ENCODE results near the gene TMEM178B.

TMEM178B gene

DNA sequence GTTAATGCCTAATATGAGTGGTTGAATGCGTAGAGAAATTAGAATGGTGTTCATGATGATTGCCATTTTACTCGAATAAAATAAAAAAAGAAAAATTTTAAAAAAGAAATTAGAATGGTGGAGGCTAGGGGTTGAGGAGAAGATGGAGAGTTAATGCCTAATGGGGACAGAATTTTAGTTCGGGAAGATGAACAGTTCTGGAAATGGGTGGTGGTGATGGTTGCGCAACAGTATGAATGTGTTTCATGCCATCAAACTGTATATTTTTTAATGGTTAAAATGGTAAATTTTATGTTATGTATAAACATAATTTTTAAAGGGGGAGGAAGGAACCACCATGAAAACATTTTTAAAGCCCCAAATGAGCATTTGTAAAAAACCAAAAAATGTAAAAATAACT is 337.3 kb downstream of the TMEM178B start:
- Mint-ChIP-seq H3K27ac (no peak overlapping the region), H3K4me3 (no peak overlapping the region), H3K4me1 (no peaks in the 10 kb centered on the region), H3K9me3 (no peaks in the 10 kb centered on the region), H3K27me3 (peaks cover 23% of the 10 kb centered on the region)
- ATAC-seq (no peak), DNase-seq (no peak)

DNA sequence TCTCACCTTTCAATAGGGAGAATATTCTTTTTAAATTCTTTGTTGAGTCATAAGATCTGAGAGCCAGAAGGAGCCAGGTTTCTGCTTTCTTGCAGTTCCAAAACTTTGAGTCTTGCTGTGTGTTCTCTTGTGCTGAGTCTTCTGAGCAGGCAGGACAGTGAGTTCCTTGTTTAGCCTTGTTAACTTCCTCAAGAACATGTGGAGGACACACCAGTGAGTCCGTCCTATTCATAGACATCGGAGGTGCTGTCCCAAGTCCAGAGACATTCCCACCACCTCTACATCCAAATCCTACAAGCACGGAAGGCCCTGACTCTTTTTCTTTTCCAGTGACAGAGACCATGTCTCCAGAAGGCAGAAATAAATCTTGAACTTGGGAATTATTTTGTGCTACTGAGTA is 342.1 kb downstream of the TMEM178B start:
- H3K4me1 Mint-ChIP-seq: no peaks in the 10 kb centered on the region
- no peak for ATAC-seq

DNA sequence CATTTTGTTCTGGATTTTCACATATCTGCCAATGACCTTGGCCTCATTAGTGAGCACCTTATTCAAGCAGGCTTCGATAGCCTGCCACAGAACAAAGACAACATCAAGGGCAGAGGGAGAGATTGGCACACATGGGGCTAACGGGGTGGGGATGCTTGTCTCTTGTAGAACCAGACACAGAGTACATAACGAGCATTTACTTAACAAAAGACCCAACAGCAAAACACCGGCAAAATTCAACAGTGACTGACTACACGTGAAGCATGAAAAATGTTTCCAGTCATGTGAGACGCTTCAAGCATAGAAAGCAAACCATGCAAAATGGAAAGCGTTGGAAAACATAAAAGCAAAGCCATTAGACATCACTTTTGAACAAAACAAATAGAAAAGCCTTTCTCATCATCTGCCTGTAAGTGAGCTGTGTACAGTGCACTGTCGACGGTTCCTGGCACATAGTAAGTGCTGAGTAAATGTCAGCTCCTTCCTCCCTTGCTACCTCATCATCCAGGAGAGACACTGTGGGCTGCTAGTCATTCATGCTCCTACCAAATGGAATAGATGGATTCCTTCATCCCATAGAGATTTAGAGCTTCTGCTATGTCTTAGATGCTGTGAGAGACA is 342.9 kb downstream of the TMEM178B start:
- Mint-ChIP-seq H3K4me3 (no peak overlapping the region), H3K4me1 (no peaks in the 10 kb centered on the region), H3K27me3 (peaks cover 35% of the 10 kb centered on the region), H3K27ac (no peak overlapping the region), H3K9me3 (peaks cover 0 to 7% of the 10 kb centered on the region in 2 donors)
- ATAC-seq: no peak
- no peak for DNase-seq

More for the DNA sequence above, 342.1 kb downstream of the TMEM178B start:
- Mint-ChIP-seq H3K27ac (no peak overlapping the region), H3K4me3 (no peak overlapping the region), H3K9me3 (peaks cover 0 to 7% of the 10 kb centered on the region in 2 donors), H3K27me3 (peaks cover 35% of the 10 kb centered on the region)
- no peak for DNase-seq

DNA sequence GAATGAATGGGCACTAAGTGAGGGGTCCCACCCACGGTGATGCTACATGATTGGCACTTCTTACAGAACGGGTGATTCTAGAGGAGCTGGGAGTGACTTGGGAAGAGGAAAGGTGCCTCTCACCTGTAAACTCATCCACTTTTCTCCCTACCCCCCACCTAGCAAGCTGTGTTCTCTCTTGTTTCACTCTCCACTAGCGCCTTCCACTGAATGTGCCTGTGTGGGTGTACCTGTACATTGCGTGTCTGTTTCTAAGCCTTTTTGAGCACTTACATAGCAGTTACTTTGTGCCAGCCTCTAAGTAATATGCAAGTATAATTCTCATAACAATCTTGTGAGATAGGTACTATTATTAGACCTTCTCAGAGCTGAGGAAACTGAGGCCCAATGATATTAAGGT is 343.6 kb downstream of the TMEM178B start:
- H3K27ac Mint-ChIP-seq: no peak overlapping the region
- peaks cover 40% of the 10 kb centered on the region for H3K27me3 Mint-ChIP-seq
- peaks cover 0 to 7% of the 10 kb centered on the region in 2 donors for H3K9me3 Mint-ChIP-seq
- no peak for ATAC-seq
- H3K4me3 Mint-ChIP-seq: no peak overlapping the region
- H3K4me1 Mint-ChIP-seq: no peaks in the 10 kb centered on the region
- no peak for DNase-seq

DNA sequence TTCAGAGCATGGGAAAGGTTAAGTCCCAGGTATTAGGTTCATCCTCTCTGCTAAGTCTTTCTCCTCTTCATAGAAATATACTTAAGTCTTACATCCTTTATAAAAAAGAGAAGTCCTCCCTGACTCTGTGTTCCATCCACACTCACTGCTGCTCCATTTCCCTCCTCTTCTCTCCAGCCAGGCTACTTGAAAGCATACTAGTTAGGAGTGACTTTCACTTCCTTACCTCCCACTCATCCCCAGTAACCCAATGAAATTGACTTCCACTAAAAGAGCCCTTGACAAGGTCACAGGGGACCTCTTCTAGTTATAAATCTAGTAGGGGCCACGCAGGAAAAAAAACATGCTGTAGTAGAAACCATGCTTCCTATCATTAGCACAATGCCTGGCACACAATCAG is 344.2 kb downstream of the TMEM178B start:
- Mint-ChIP-seq H3K4me1 (no peaks in the 10 kb centered on the region), H3K27me3 (peaks cover 43% of the 10 kb centered on the region), H3K27ac (no peak overlapping the region), H3K4me3 (no peak overlapping the region), H3K9me3 (peaks cover 0 to 7% of the 10 kb centered on the region in 2 donors)
- ATAC-seq (no peak), DNase-seq (no peak)

DNA sequence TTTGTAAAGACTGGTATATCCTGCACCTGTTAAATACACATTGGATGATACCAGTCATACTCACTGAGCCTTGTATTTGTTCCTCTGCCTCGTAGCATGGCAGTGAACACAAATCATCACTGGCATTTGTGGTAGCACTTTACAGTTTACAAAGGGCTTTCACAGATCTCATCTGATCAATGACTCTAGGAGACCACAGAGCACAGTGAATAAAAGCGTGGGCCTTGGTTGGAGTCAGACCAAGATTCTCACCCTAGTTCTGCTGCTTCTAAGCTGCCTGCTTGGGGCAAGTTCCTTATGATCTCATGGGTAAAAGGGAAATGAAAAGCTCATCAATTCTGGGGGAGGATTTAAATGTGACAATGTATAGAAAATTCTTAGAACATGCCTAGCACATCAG is 347.4 kb downstream of the TMEM178B start:
- ATAC-seq: no peak

DNA sequence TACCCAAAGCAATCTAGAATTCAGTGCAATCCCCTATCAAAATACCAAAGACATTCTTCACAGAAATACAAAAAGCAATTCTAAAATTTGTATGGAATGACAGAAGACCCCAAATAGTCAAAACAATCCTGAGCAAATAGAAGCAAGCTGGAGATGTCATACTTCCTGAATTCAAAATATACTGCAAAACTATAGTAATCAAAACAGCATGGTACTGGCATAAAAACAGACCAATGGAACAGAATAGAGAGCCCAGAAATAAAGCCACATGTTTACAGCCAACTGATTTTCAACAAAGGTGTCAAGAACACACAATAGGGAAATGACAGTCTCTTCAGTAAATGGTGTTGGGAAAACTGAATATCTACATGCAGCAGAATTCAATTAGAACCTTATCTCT is 353.3 kb downstream of the TMEM178B start:
- ATAC-seq (no peak), DNase-seq (no peak)
- H3K4me1 Mint-ChIP-seq: no peaks in the 10 kb centered on the region
- H3K9me3 Mint-ChIP-seq: peaks cover 13 to 18% of the 10 kb centered on the region in 2 donors
- no peak overlapping the region for H3K27ac Mint-ChIP-seq
- no peak overlapping the region for H3K4me3 Mint-ChIP-seq
- peaks cover 44% of the 10 kb centered on the region for H3K27me3 Mint-ChIP-seq

More for the DNA sequence above, 347.4 kb downstream of the TMEM178B start:
- no peak overlapping the region for H3K4me3 Mint-ChIP-seq
- DNase-seq: no peak
- H3K27me3 Mint-ChIP-seq: peaks cover 55% of the 10 kb centered on the region
- H3K4me1 Mint-ChIP-seq: no peaks in the 10 kb centered on the region
- peaks cover 9 to 10% of the 10 kb centered on the region in 2 donors for H3K9me3 Mint-ChIP-seq
- H3K27ac Mint-ChIP-seq: no peak overlapping the region

DNA sequence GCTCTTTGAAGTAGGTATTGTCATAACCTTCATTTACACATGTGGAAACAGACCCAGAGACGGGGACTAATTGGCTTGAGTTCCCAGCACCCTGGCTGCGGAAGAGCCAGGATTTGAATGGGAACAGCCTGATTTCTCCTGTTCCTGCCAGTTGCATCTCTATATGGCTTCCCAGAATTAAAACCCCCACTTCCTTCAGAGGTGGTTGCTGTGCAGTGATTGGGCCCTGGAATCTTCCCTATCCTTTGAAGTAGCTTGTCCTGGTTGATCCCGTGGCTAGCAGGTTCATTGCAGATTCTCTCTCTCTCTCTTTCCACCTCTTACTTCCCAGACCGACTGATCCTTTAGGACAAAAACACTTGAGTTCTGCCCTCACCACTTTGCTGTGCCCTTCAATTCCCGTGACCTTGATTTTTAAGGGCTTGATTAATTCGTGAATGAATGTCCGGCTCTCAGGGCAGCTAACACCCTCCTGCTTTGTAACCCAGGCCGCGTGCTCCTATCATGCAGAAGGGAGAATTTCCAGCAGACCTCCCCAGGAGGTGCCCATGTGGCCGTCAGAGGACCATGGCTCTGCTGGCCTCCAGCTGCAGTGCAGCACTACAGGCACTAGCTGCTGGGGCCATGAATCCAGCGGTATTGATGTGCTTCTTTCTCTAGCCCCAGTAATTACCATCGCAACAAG is 356.7 kb downstream of the TMEM178B start:
- Mint-ChIP-seq H3K9me3 (peaks cover 10 to 13% of the 10 kb centered on the region in 2 donors), H3K27me3 (peaks cover 50% of the 10 kb centered on the region), H3K4me3 (no peak overlapping the region), H3K4me1 (no peaks in the 10 kb centered on the region), H3K27ac (peak overlapping the region; percentile 3 to 30)
- no peak for ATAC-seq
- no peak for DNase-seq

DNA sequence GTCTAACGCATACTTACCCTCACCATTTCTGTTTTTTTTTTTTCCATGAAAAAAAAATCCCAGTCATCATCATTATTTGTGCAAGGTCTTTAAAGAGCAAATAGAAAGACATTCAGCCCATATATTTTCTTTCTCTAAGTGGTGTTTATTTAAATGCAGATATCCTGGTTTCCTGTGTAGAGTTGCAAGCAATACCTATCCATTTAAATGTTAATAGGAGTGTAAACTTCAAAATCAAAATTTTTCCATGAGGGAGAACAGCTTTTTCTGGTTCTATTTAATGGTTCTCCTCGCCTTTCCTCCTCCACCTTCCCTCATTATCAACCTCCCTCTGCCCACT is 357.2 kb downstream of the TMEM178B start:
- DNase-seq: no peak

DNA sequence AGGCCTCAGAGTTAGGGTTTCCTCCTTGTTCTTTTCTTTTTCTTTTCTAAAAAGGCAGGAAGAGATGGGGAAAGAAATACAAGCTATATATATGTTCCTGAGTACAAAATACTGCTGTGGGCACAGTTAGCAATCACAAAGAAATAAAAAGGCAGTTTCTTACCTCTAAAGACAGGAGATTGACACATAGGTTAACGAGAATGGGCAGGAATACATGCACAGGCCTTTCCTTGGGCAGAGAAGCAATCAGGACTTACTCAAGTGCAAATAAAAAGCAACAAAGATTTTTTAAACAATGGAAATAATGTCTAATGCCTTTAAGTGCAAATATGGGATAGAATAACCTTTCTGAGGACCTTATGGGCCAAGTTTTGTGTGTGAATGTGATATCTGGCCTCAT is 357.8 kb downstream of the TMEM178B start:
- Mint-ChIP-seq H3K9me3 (peaks cover 6 to 7% of the 10 kb centered on the region in 2 donors), H3K27ac (no peak overlapping the region), H3K4me1 (no peaks in the 10 kb centered on the region), H3K27me3 (peaks cover 49% of the 10 kb centered on the region), H3K4me3 (no peak overlapping the region)
- no peak for DNase-seq
- ATAC-seq: no peak

More for the DNA sequence above, 357.2 kb downstream of the TMEM178B start:
- ATAC-seq: no peak
- no peak overlapping the region for H3K4me3 Mint-ChIP-seq
- no peaks in the 10 kb centered on the region for H3K4me1 Mint-ChIP-seq
- H3K27me3 Mint-ChIP-seq: peaks cover 50% of the 10 kb centered on the region
- H3K9me3 Mint-ChIP-seq: peaks cover 10 to 12% of the 10 kb centered on the region in 2 donors
- H3K27ac Mint-ChIP-seq: no peak overlapping the region

DNA sequence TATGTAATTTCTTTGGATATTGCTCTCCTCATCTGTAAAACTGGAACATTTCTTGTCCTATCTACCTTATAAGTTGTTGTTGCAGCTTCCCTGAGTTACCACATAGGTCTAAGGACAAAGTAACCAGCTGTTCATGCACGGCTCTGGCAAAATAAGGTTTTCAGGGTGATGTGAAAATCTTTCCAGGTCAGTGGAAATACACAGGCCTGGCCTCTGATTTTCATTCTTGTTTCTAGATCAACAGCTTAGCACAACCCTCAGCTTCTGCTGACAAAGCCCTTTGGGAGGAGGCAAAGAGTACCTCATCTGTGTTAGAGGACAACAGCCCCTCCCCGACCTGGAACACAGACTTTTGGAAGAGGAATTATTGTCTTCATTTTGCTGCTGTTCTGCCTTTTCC is 359.8 kb downstream of the TMEM178B start:
- DNase-seq (no peak), ATAC-seq (no peak)
- Mint-ChIP-seq H3K27me3 (peaks cover 49% of the 10 kb centered on the region), H3K4me3 (no peak overlapping the region), H3K9me3 (no peaks in the 10 kb centered on the region), H3K4me1 (no peaks in the 10 kb centered on the region), H3K27ac (no peak overlapping the region)

DNA sequence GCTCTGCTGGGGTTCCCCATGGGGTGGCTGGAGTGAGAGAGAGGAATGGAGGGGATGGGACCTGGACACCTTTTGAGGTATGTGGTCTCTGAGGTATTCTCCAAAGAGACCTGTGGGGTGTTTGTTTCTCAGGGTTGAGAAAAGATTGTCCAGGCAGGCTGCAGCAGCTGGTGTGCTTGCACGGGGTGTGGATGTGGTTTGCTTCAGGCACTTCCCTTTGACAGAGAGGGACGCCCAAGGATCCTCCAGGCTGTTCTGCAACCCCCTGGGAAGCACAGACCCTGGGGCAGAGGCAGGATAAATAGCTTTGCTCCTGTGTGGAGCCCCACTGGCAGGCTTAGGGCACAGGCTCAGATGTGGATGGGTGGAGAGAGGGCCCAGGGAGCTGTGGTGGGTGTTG is 362.3 kb downstream of the TMEM178B start:
- ATAC-seq (no peak), DNase-seq (no peak)
- H3K9me3 Mint-ChIP-seq: no peaks in the 10 kb centered on the region
- H3K4me1 Mint-ChIP-seq: no peaks in the 10 kb centered on the region
- H3K4me3 Mint-ChIP-seq: no peak overlapping the region
- H3K27me3 Mint-ChIP-seq: peaks cover 38% of the 10 kb centered on the region
- H3K27ac Mint-ChIP-seq: no peak overlapping the region

DNA sequence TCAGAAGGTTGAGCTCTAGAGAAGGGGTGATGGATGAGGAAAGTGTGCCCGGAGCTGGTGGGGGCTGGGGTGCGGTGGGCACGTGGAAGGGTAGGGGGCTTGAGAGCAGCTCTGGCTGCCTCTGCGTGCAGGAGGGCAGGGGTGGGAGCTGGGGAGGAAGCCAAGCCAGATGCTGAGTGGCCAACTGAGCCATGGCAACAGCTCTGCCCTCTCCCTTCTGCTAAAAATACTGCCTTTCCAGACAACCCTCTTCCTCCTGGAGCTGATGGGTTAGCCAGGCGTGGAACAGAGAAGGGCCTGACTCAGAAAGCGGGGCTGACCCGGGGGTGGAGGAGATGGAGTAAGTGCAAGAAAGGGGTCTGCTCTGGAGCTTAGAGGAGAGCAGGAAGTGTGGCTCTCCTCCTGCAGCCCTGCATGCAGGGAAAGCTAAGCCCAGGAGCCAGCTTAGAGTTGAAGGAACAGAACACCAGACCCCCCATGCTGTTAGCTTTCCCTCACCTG is 362.8 kb downstream of the TMEM178B start:
- no peaks in the 10 kb centered on the region for H3K9me3 Mint-ChIP-seq

DNA sequence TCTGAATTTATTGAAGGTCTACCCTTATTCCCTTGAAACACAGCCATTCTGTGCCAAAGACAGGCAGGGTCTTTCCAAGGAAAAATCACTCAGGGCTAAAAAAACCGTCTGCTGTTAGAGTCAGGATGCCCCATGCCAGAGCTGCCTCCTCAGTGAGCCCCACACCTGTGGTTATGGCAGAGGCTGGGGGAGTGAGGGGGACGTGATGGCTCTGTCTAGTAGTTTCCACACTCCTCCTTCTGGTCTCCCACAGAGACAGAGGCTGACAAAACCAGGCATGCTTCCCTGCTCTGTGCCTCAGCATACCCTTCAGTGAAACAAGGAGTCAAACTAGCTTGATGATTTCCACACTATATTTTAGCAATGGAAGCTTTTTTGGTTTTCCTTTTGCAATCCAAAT is 365.3 kb downstream of the TMEM178B start:
- DNase-seq (no peak), ATAC-seq (no peak)
- H3K9me3 Mint-ChIP-seq: no peaks in the 10 kb centered on the region
- H3K4me3 Mint-ChIP-seq: no peak overlapping the region
- no peaks in the 10 kb centered on the region for H3K4me1 Mint-ChIP-seq
- peaks cover 25% of the 10 kb centered on the region for H3K27me3 Mint-ChIP-seq
- H3K27ac Mint-ChIP-seq: no peak overlapping the region

More for the DNA sequence above, 362.8 kb downstream of the TMEM178B start:
- Mint-ChIP-seq H3K4me3 (no peak overlapping the region), H3K4me1 (no peaks in the 10 kb centered on the region), H3K27ac (no peak overlapping the region), H3K27me3 (peaks cover 38% of the 10 kb centered on the region)
- DNase-seq (no peak), ATAC-seq (no peak)

DNA sequence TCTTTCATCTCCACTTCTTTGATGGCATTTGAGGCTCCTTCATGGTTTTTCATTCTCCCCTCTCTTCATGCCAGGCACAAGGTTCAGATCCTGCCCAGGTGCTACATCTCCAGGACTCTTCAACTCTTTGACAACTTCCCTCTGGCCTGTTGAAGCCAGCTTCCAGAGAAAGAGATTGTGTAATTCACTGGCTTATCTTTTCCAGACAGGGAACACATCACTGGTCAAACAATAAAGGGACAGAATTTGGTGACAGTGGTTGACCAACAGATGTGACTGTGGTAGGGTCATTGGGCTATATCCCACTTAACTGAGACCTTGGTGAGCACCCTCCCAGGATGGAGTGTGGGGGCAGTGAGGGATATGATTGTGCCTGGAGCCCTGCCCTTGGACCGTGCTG is 365.9 kb downstream of the TMEM178B start:
- Mint-ChIP-seq H3K4me3 (no peak overlapping the region), H3K9me3 (no peaks in the 10 kb centered on the region), H3K4me1 (no peaks in the 10 kb centered on the region), H3K27ac (no peak overlapping the region), H3K27me3 (peaks cover 19% of the 10 kb centered on the region)
- ATAC-seq (no peak), DNase-seq (no peak)

DNA sequence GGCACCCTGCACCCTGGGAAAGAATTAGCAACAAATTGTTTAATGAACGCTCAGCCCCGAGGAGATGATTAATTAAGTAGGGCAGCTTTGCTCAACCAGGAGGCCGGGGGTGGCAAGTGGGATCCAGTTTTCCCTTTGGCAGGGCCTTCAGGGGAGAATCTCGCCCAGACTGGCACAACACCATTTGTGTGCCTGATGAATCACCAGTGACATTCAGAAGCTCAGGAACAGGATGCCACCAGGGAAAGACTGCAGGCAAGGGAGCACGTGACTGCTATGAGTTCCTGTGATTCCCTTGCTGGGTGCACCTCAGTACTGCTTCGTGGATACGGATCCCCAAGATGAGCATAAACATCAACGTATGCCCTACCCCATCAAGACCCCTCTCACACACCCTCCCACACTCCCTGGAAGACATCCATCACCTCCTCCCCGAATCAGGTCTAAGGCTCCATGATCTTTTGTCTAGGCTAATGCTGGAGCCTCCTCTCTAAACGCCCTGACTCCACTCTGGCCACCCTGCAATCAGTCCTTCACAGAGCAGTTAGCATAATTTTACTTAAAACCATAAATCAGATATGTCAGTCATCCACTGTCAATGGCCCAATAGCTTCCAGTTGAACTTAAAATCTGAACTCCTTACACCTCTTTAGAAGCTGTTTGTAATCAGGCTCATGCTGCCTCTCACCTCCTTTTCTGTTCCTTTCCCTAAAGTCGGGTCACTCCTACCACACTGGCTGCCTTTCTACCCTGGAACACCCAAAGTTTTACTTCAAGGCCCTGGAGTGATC is 368.2 kb downstream of the TMEM178B start:
- H3K9me3 Mint-ChIP-seq: no peaks in the 10 kb centered on the region
- no peak for ATAC-seq
- H3K27me3 Mint-ChIP-seq: peaks cover 4% of the 10 kb centered on the region
- H3K4me3 Mint-ChIP-seq: no peak overlapping the region
- peak overlapping the region in 1 of 2 donors; percentile 43 for H3K27ac Mint-ChIP-seq
- no peak for DNase-seq
- H3K4me1 Mint-ChIP-seq: no peaks in the 10 kb centered on the region
